Transverse colon (tissue), 4 donors: ENCODE measurements around the gene PELI1.

Experiments used
- CTCF ChIP-seq, 5 experiments: fragments of 200-600 bp in 3 of 5; fragments of 450-650 bp in 2 of 5; sonication (generic) in 3 of 5; IDR thresholded peaks; 1 replicate in 2 of 5; 2 replicates in 3 of 5; pipeline ENCODE4 v1.5.1; 2016 to 2017; ENCODE audit warnings: antibody characterized with exemption in 5 of 5, inconsistent platforms in 3 of 5, mild to moderate bottlenecking in 2 of 5, moderate library complexity in 1 of 5
- POLR2AphosphoS5 ChIP-seq, 3 donors: sonication (generic); formaldehyde crosslinking; IDR thresholded peaks; one replicate each; pipeline ENCODE4 v1.6.1; 2016; ENCODE audit warnings: antibody characterized with exemption in 3 of 3

GRCh38 chr2:64162516-64162915, 18.3 kb upstream of the PELI1 start:
- TF ChIP-seq POLR2AphosphoS5 (IDR thresholded peaks at IDR 0.05) (no peak), CTCF (IDR thresholded peaks at IDR 0.05) (no peak)
